ENCODE data around the gene SLC5A12.

Gene SLC5A12

DNA sequence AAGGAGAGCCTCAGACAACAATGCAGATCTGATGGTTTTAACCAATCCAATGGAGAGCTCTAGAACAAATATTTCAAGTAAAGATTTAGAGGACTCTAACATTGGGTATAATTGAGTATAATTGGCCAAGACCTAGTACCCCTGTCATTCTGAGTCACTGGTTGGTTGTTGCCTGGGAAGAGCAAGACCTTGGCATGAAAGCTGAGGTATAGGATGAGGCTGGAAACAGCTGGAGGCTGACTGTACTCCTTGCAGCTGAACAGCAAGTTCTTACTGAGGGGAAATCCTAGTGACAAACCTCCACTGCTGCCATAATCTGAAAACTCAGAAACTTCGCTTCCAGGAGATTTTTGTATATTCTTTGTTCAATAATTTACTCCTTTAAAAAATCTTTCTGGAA, 95.5 kb downstream of the SLC5A12 start:
- H3K4me3 ChIP-seq (ENCODE audit: low read depth, low read length) = no peak overlapping the region

DNA sequence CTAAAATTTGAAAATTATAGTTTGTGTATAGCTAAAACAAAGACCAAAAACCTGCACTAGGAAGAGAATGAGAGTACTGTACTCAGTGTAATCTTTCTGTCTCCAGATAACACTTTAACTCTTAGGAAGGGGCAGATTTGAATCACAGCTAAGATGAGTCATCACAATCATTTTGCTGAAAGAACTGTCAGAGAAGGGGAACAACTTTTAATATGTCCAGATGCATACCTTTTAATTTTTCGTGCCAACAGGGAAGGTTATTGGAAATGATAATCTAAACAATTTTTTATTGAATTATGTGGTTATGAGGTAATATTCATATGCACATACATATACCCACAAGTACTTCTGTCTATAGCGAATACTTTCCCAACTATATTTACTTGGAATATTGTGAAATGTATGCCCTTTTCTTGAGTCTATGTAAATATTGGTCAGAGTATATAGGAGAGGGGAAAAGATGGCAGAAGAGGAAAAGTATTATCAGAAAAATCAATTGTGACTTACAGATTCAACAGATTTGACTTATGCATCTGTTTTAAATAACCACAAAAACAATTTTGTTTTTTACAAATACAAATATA, 98.7 kb downstream of the SLC5A12 start:
- Histone ChIP-seq H3K27me3 (ENCODE audit: control insufficient read depth, insufficient read depth, low read length) (no peaks in the 10 kb centered on the region), H3K4me1 (ENCODE audit: control insufficient read depth, insufficient read depth, low read length) (peaks cover 3% of the 10 kb centered on the region), H3K36me3 (ENCODE audit: control insufficient read depth, insufficient read depth, low read length) (no peaks in the 10 kb centered on the region), H3K9me3 (ENCODE audit: control insufficient read depth, insufficient read depth, low read length) (no peaks in the 10 kb centered on the region), H3K4me3 (ENCODE audit: low read depth, low read length) (no peak overlapping the region), H3K9ac (ENCODE audit: low read depth, low read length) (no peak overlapping the region)

More for the DNA sequence above, 95.5 kb downstream of the SLC5A12 start:
- H3K9ac ChIP-seq (ENCODE audit: low read depth, low read length) = no peak overlapping the region
- no peaks in the 10 kb centered on the region for H3K36me3 ChIP-seq (ENCODE audit: control insufficient read depth, insufficient read depth, low read length)
- H3K27me3 ChIP-seq (ENCODE audit: control insufficient read depth, insufficient read depth, low read length) = no peaks in the 10 kb centered on the region
- no peaks in the 10 kb centered on the region for H3K9me3 ChIP-seq (ENCODE audit: control insufficient read depth, insufficient read depth, low read length)
- no peaks in the 10 kb centered on the region for H3K4me1 ChIP-seq (ENCODE audit: control insufficient read depth, insufficient read depth, low read length)

DNA sequence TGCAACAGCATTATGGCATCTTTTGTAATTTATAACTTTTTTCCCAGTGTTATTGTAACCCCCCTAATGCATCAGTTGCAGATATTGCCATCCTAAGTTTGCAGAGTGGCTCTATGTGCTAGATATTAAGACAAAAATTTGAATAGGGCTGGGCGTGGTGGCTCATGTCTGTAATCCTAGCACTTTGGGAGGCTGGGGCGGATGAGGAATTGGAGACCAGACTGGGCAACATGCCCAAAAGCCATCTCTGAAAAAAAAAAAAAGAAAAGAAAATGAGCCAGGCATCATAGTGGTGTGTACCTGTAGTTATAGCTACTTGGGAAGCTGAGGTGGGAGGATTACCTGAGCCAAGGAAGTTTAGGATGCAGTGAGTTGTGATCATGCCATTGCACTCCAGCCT, 99.7 kb downstream of the SLC5A12 start:
- Histone ChIP-seq H3K36me3 (ENCODE audit: control insufficient read depth, insufficient read depth, low read length) (no peaks in the 10 kb centered on the region), H3K9ac (ENCODE audit: low read depth, low read length) (no peak overlapping the region), H3K4me3 (ENCODE audit: low read depth, low read length) (no peak overlapping the region), H3K27me3 (ENCODE audit: control insufficient read depth, insufficient read depth, low read length) (no peaks in the 10 kb centered on the region), H3K4me1 (ENCODE audit: control insufficient read depth, insufficient read depth, low read length) (peaks cover 3% of the 10 kb centered on the region), H3K9me3 (ENCODE audit: control insufficient read depth, insufficient read depth, low read length) (no peaks in the 10 kb centered on the region)

DNA sequence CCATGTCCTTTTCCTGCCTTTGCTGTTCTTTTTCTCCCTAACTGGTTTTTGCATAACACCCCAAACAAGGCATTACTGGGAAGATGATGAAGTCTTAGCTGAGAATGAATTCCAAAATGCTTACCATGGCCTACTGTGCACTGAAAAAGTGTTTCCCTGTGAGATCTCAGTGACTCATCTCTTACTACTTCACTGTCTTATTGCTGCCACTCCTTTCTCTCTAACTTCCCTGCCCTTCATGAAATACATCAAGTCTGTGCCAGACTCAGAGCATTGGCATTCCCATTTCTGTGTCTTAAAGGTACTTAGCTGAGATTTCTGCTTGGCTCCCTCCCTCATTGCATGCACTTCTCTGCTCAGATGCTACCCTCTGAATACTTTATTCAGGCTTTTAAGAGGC, 100.7 kb downstream of the SLC5A12 start:
- H3K4me1 ChIP-seq (ENCODE audit: control insufficient read depth, insufficient read depth, low read length) = peaks cover 3% of the 10 kb centered on the region
- no peak overlapping the region for H3K4me3 ChIP-seq (ENCODE audit: low read depth, low read length)
- H3K27me3 ChIP-seq (ENCODE audit: control insufficient read depth, insufficient read depth, low read length) = no peaks in the 10 kb centered on the region
- no peak overlapping the region for H3K9ac ChIP-seq (ENCODE audit: low read depth, low read length)
- H3K9me3 ChIP-seq (ENCODE audit: control insufficient read depth, insufficient read depth, low read length) = no peaks in the 10 kb centered on the region
- no peaks in the 10 kb centered on the region for H3K36me3 ChIP-seq (ENCODE audit: control insufficient read depth, insufficient read depth, low read length)

DNA sequence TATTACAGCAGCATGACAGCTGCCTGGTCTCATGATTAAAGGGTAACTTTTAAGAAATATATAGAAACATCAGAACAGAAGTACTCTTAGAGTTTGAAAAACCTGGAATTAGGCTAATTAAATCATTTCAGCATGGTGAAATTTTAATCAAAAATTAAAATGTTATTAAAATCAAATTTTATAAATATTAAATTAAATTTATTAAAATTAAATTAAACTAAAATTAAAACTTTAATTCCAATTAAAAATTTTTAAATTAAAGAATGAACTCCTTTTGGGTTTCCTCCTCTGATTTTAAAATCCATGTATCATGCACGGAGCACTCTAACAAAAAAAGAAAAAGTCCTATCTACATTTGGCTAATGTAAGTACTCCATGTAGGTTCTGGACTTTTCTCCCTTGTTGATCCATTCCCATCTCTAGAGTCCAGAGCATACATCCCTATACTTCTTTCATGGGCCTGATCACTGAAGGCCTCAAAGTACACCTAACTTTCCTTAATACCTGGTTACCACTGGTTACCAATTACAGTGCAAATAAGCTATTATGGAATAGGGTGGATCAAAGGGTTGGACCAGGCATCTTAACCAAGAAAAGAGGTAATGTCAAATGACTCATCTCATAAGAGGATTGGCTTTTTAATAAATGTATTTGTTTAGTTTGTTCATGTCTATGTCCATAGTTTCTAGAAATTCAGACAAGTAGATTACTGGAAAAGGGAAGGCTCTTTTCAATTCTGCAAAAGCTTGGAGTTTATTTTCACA, 101.4 kb downstream of the SLC5A12 start:
- Histone ChIP-seq H3K9me3 (ENCODE audit: control insufficient read depth, insufficient read depth, low read length) (no peaks in the 10 kb centered on the region), H3K36me3 (ENCODE audit: control insufficient read depth, insufficient read depth, low read length) (no peaks in the 10 kb centered on the region), H3K4me3 (ENCODE audit: low read depth, low read length) (no peak overlapping the region), H3K9ac (ENCODE audit: low read depth, low read length) (no peak overlapping the region), H3K4me1 (ENCODE audit: control insufficient read depth, insufficient read depth, low read length) (peaks cover 3% of the 10 kb centered on the region), H3K27me3 (ENCODE audit: control insufficient read depth, insufficient read depth, low read length) (no peaks in the 10 kb centered on the region)

DNA sequence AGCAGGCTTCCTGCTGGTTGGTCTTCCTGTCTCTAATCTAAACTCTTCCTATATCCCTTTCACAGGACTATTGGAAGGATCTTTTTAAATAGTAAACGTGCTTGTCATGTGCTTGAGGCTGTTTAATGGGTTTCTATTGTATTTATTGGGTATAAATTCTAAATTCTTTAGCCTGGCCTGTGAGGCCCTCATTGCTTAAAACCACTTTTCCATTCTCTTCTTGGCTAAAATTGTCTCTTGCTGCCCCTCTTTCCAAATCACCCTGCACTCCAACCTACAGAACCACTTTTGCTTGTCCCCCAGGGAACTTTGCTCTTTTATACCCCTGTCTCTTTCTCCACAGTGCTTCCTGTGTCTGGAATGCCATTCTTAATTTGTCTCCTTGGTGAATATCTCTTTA, 103.4 kb downstream of the SLC5A12 start:
- no peaks in the 10 kb centered on the region for H3K27me3 ChIP-seq (ENCODE audit: control insufficient read depth, insufficient read depth, low read length)
- no peaks in the 10 kb centered on the region for H3K9me3 ChIP-seq (ENCODE audit: control insufficient read depth, insufficient read depth, low read length)
- peaks cover 3% of the 10 kb centered on the region for H3K4me1 ChIP-seq (ENCODE audit: control insufficient read depth, insufficient read depth, low read length)
- H3K4me3 ChIP-seq (ENCODE audit: low read depth, low read length) = no peak overlapping the region
- H3K9ac ChIP-seq (ENCODE audit: low read depth, low read length) = no peak overlapping the region
- H3K36me3 ChIP-seq (ENCODE audit: control insufficient read depth, insufficient read depth, low read length) = no peaks in the 10 kb centered on the region
